Measurements from ENCODE around the gene MYRFL. TPM values are rescaled to one million over a fixed set of nuclear protein-coding genes. Genes with fewer than 3 reads are reported as not detected.

The MYRFL gene
- polyA plus RNA-seq, 1 of the 3 experiments (the other 2 are of a cell fraction), result not detected

GRCh38 chr12:69931569-69931968, 106.5 kb downstream of the MYRFL start:
- CTCF ChIA-PET, result no interaction called here
- no peaks in the 10 kb centered on the region; the same call in 1 of the 2 replicates for H3K27me3 ChIP-seq (ENCODE audit: insufficient read depth)
- TF ChIP-seq TCF12 (IDR thresholded peaks at IDR 0.05) (no peak), POLR2AphosphoS5 (IDR thresholded peaks at IDR 0.05; ENCODE audit: low read depth, low read length) (no peak), NRF1 (IDR thresholded peaks at IDR 0.05; ENCODE audit: low read depth, low read length) (no peak), TAF1 (IDR thresholded peaks at IDR 0.05; ENCODE audit: borderline replicate concordance, low read depth, low read length) (no peak), ELF1 (IDR thresholded peaks at IDR 0.05) (no peak)
- no peaks in the 10 kb centered on the region for H3K36me3 ChIP-seq (replicated peaks in 1 of 2; ENCODE audit: control insufficient read depth in 1 of 2, insufficient read depth in 2 of 2, low read length in 1 of 2)
- H3K4me1 ChIP-seq (ENCODE audit: control insufficient read depth in 1 of 2, insufficient read depth in 2 of 2, low read depth in 1 of 2, low read length in 1 of 2), result peaks cover 0 to 10% of the 10 kb centered on the region in 2 experiments; a peak in 2 of 4 replicates
- no peaks in the 10 kb centered on the region for H4K20me1 ChIP-seq (ENCODE audit: insufficient read depth)
- no peak overlapping the region for H2AFZ ChIP-seq (ENCODE audit: low read depth)
- WGBS (ENCODE audit: low lambda C conversion rate), result 4% methylated on average over 2 of the region's 2 CpGs
- H3K79me2 ChIP-seq (ENCODE audit: insufficient read depth), result no peaks in the 10 kb centered on the region
- H3F3A ChIP-seq (replicated peaks; ENCODE audit: insufficient read depth), result no peaks in the 10 kb centered on the region
- no peaks in the 10 kb centered on the region for H3K9me2 ChIP-seq
- H3K4me3 ChIP-seq (ENCODE audit: low read depth in 2 of 2, low read length in 1 of 2), result no peak overlapping the region
- no peak overlapping the region for H3K27ac ChIP-seq (ENCODE audit: low read depth in 2 of 2, low read length in 1 of 2)
- no peak for DNase-seq
- H3K9me3 ChIP-seq, result no peaks in the 10 kb centered on the region
- no peak overlapping the region for H3K9ac ChIP-seq
- H3K4me2 ChIP-seq, result no peak overlapping the region
- POLR2A ChIA-PET, result no interaction called here

GRCh38 chr12:69932154-69932553, 107.1 kb downstream of the MYRFL start:
- no peaks in the 10 kb centered on the region for H3K79me2 ChIP-seq (ENCODE audit: insufficient read depth)
- no peak overlapping the region for H3K4me2 ChIP-seq
- H2AFZ ChIP-seq (ENCODE audit: low read depth), result no peak overlapping the region
- peaks cover 0 to 10% of the 10 kb centered on the region in 2 experiments; a peak in 2 of 4 replicates for H3K4me1 ChIP-seq (ENCODE audit: control insufficient read depth in 1 of 2, insufficient read depth in 2 of 2, low read depth in 1 of 2, low read length in 1 of 2)
- ChIA-PET POLR2A (no interaction called here), CTCF (no interaction called here)
- H3K36me3 ChIP-seq (replicated peaks in 1 of 2; ENCODE audit: control insufficient read depth in 1 of 2, insufficient read depth in 2 of 2, low read length in 1 of 2), result no peaks in the 10 kb centered on the region
- no peaks in the 10 kb centered on the region for H3K9me2 ChIP-seq
- H3F3A ChIP-seq (replicated peaks; ENCODE audit: insufficient read depth), result no peaks in the 10 kb centered on the region
- H3K9me3 ChIP-seq, result no peaks in the 10 kb centered on the region
- TF ChIP-seq ZBTB33 (IDR thresholded peaks at IDR 0.05; ENCODE audit: borderline replicate concordance, low read depth), result no peak
- TF ChIP-seq RAD21 (IDR thresholded peaks at IDR 0.05; ENCODE audit: low read length), result no peak
- 35% methylated on average over 2 of the region's 2 CpGs for WGBS (ENCODE audit: low lambda C conversion rate)
- no peak overlapping the region for H3K9ac ChIP-seq
- no peaks in the 10 kb centered on the region for H4K20me1 ChIP-seq (ENCODE audit: insufficient read depth)
- H3K27me3 ChIP-seq (ENCODE audit: insufficient read depth), result no peaks in the 10 kb centered on the region; the same call in 1 of the 2 replicates
- H3K27ac ChIP-seq (ENCODE audit: low read depth in 2 of 2, low read length in 1 of 2), result no peak overlapping the region
- no peak overlapping the region for H3K4me3 ChIP-seq (ENCODE audit: low read depth in 2 of 2, low read length in 1 of 2)
- no peak for DNase-seq

- Histone ChIP-seq H3K27ac (ENCODE audit: low read depth in 2 of 2, low read length in 1 of 2) (no peak overlapping the region), H3F3A (replicated peaks; ENCODE audit: insufficient read depth) (no peaks in the 10 kb centered on the region), H3K79me2 (ENCODE audit: insufficient read depth) (no peaks in the 10 kb centered on the region), H3K36me3 (replicated peaks in 1 of 2; ENCODE audit: control insufficient read depth in 1 of 2, insufficient read depth in 2 of 2, low read length in 1 of 2) (no peaks in the 10 kb centered on the region), H3K9me3 (no peaks in the 10 kb centered on the region), H3K4me3 (ENCODE audit: low read depth in 2 of 2, low read length in 1 of 2) (no peak overlapping the region), H2AFZ (ENCODE audit: low read depth) (no peak overlapping the region), H3K27me3 (ENCODE audit: insufficient read depth) (no peaks in the 10 kb centered on the region; the same call in 1 of the 2 replicates), H3K9ac (no peak overlapping the region), H4K20me1 (ENCODE audit: insufficient read depth) (no peaks in the 10 kb centered on the region), H3K9me2 (no peaks in the 10 kb centered on the region), H3K4me1 (ENCODE audit: control insufficient read depth in 1 of 2, insufficient read depth in 2 of 2, low read depth in 1 of 2, low read length in 1 of 2) (peaks cover 0 to 10% of the 10 kb centered on the region in 2 experiments; a peak in 2 of 4 replicates), H3K4me2 (no peak overlapping the region)
- POLR2A ChIA-PET, result no interaction called here
- 52% methylated on average over 6 of the region's 6 CpGs for WGBS (ENCODE audit: low lambda C conversion rate)
- CTCF ChIA-PET, result no interaction called here
- DNase-seq, result no peak
- no peak for TF ChIP-seq MEF2A (IDR thresholded peaks at IDR 0.05; ENCODE audit: borderline replicate concordance, low read depth)
- no peak for TF ChIP-seq CTCF (IDR thresholded peaks at IDR 0.05)
- no peak for TF ChIP-seq SIN3A (IDR thresholded peaks at IDR 0.05; ENCODE audit: borderline replicate concordance, low read depth, low read length)
- TF ChIP-seq FOSL2 (IDR thresholded peaks at IDR 0.05; ENCODE audit: borderline replicate concordance, low read depth), result no peak
- no peak for TF ChIP-seq RFX5 (IDR thresholded peaks at IDR 0.05; ENCODE audit: low read length)
- no peak for TF ChIP-seq POLR2AphosphoS5 (IDR thresholded peaks at IDR 0.05; ENCODE audit: low read depth, low read length)
- no peak for TF ChIP-seq FOXJ3 (CRISPR knock-in tag; IDR thresholded peaks at IDR 0.05)
- TF ChIP-seq RCOR1 (IDR thresholded peaks at IDR 0.05; ENCODE audit: low read length), result no peak
- TF ChIP-seq GABPA (IDR thresholded peaks at IDR 0.05; ENCODE audit: low read depth), result no peak
- no peak for TF ChIP-seq TAF1 (IDR thresholded peaks at IDR 0.05; ENCODE audit: borderline replicate concordance, low read depth, low read length)
- TF ChIP-seq FOXM1 (IDR thresholded peaks at IDR 0.05; ENCODE audit: low read depth), result no peak
- no peak for TF ChIP-seq NRF1 (IDR thresholded peaks at IDR 0.05; ENCODE audit: low read depth, low read length)
Observed at GRCh38 chr12:69932676-69933552, 107.9 kb downstream of the MYRFL start.

Data from SK-N-SH (cell line).